Aorta (tissue), 5 donors: Measurements from ENCODE around the gene MINDY4. TPM values are rescaled to one million over a fixed set of nuclear protein-coding genes. Genes with fewer than 3 reads are reported as not detected.

Source experiments
- ATAC-seq: fragments of 200-7000 bp; cut with Tn5 transposase; one replicate; pipeline ENCODE4 v1.9.1; 2022; ENCODE audit warnings: moderate library complexity; ENCODE audit not compliant: low FRiP score
- DNase-seq, 2 donors: peaks; one replicate each; pipeline ENCODE4 v3.0.0-alpha.2; 2020
- H3K27ac ChIP-seq, 2 donors: one replicate each; pipeline ENCODE4 v1.5.1; 2013; ENCODE audit warnings: low read length in 2 of 2, mild to moderate bottlenecking in 2 of 2, moderate library complexity in 2 of 2, control low read depth in 1 of 2, inconsistent platforms in 1 of 2, low read depth in 1 of 2
- H3K27me3 ChIP-seq, 2 donors: one replicate each; pipeline ENCODE4 v1.6.1; 2013; ENCODE audit warnings: control low read depth in 1 of 2, low read length in 1 of 2, mild to moderate bottlenecking in 1 of 2, moderate library complexity in 1 of 2; ENCODE audit not compliant: insufficient read depth in 2 of 2, control insufficient read depth in 1 of 2
- H3K36me3 ChIP-seq, 2 donors: one replicate each; pipeline ENCODE4 v1.6.1; 2013; ENCODE audit warnings: control low read depth in 1 of 2, low read length in 1 of 2, mild to moderate bottlenecking in 1 of 2; ENCODE audit not compliant: insufficient read depth in 2 of 2, control insufficient read depth in 1 of 2
- H3K4me1 ChIP-seq, 2 donors: one replicate each; pipeline ENCODE4 v1.6.1; 2013; ENCODE audit warnings: low read length in 2 of 2, control low read depth in 1 of 2, mild to moderate bottlenecking in 1 of 2, moderate library complexity in 1 of 2; ENCODE audit not compliant: insufficient read depth in 2 of 2, control insufficient read depth in 1 of 2
- H3K4me3 ChIP-seq, 2 donors: one replicate each; pipeline ENCODE4 v1.5.1; 2013; ENCODE audit warnings: low read length in 2 of 2, control low read depth in 1 of 2, mild to moderate bottlenecking in 1 of 2
- H3K9me3 ChIP-seq: one replicate; pipeline ENCODE4 v1.6.1; 2013; ENCODE audit warnings: mild to moderate bottlenecking, low read length; ENCODE audit not compliant: control insufficient read depth
- WGBS, 2 donors: extraction: QIAGEN DNeasy Blood & Tissue Kit; methylation state at CpG; one replicate each; pipeline ENCODE4 v1.1.7; 2013; 5-methylcytosine and 5-hydroxymethylcytosine counted together
- intact Hi-C, 2 donors: fragments of 100-400 bp; cut with DNase I; formaldehyde crosslinking; loops; one replicate each; pipeline versions ENCODE4 v1.14.2 to v1.15.0; 2022
- polyA plus RNA-seq, 2 donors: library from polyadenylated mRNA; stranded (reverse); fragments of 200-250 nt; gene quantifications; one replicate each; pipeline ENCODE4 v1.2.3, GENCODE V29; 2013
- total RNA-seq, 2 donors: library from RNA; stranded (reverse); fragmentation: NEBNext Ultra II Directional; extraction: Animal tissue kit (Norgen Biotek cat#: 25700); gene quantifications; one replicate each; pipeline ENCODE4 v1.2.1, GENCODE V29; 2021
- donor health status: healthy with polysubstance abuse.
- donor health status: Bipolar disorder and iron deficiency.
- donor health status: DM: no; HTN: no; CAD: no.
- donor health status: DM: no; HTN: no; CAD: no.
- donor health status: DM: yes; HTN: yes; CAD: no.

Gene MINDY4
- total and polyA plus RNA-seq, 4 donors: 3.1 to 26.1 (median 21.2) TPM

DNA sequence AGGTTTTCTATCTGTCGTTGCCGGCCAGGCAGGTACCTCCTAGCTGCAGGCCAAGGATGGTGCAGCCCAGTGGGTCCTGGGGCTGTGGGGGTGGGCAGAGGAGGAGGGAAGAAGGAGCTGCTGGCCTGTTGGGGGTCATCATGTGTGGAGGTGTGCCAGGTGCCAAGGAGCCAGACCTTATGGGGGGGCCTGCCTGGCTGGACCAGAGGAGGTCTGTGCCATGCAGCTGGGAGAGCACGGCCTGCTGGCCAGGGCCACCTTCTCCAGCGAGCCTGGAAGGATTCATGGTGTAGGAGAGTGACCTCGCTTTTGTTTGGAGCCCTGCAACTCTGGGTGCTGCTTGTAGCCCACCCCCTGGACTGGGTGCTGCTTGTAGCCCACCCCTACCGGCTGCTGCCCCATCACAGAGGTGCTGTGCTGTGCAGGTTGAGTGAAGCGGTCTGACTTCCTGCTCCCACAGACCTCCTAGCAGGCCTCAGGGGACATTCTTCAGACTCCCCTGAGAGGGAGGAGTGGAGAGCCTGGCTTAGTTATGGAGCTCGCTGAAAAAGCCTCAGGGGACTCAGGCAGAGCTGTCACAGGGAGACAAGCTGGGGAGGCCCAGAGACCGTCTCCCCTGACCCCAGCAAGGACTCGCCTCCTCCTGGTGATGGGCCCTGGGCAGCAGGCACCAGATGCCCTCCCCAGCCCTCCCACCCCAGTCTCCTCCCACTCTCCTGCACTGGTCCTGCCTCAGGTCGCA lies 72.7 kb downstream of the MINDY4 start:
- WGBS, 2 donors: 30 to 56% methylated on average over 11 of the region's 11 CpGs
- Histone ChIP-seq H3K4me3 (no peak overlapping the region), H3K27me3 (no peaks in the 10 kb centered on the region), H3K4me1 (peaks cover 0 to 3% of the 10 kb centered on the region in 2 donors), H3K9me3 (no peaks in the 10 kb centered on the region), H3K27ac (peak overlapping the region; percentile 62 to 91), H3K36me3 (no peaks in the 10 kb centered on the region)
- peak; percentile 5 for ATAC-seq
- DNase-seq: peak in 1 of 2 donors; percentile 44
- intact Hi-C loops: no loop called here

DNA sequence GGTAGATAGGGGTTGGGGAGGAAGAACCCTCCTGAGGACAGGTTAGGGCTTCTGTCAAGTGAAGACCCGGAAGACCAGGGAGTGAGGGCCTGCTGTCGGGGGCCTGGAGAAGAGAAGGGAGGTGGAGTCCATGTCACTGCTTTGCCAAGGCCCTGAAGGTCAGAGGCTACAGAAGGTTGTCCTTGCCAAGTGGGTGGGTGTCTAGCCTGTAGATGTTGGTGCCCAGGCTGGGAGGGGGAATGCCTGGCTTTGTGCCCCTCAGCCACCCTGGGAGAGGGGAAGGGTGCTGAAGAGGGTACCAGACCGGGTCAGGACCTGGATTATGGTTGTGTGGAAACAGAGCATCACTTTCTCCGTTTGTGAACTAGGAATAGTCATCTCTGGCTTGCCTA lies 73.3 kb downstream of the MINDY4 start:
- WGBS, 2 donors: 72 to 73% methylated on average over 4 of the region's 4 CpGs
- H3K27ac ChIP-seq: peak overlapping the region; percentile 49 to 91
- ATAC-seq (no peak), DNase-seq (peak in 1 of 2 donors; percentile 37)
- no peaks in the 10 kb centered on the region for H3K27me3 ChIP-seq
- no peak overlapping the region for H3K4me3 ChIP-seq
- H3K4me1 ChIP-seq: peaks cover 0 to 3% of the 10 kb centered on the region in 2 donors
- no peaks in the 10 kb centered on the region for H3K9me3 ChIP-seq
- no peaks in the 10 kb centered on the region for H3K36me3 ChIP-seq
- intact Hi-C loops: no loop called here

DNA sequence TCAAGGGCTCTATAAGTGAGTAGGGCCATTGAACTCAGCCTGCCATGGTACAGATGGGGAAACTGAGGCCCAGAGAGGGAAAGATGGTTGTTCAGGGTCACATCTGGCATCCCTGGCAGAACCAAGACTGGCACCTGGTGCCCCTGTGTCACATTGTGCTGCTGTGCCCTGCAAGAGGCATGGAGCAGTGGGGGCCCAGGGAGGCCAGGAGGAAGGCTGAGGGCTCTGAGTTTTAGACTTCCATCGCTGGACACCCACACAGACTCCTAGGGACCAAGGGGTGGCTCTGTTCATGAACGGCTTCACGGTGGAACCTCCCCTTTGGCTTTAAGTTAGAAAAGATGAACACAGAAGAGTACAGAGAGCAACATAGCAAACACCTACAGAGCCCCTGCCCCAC lies 73.7 kb downstream of the MINDY4 start:
- no peaks in the 10 kb centered on the region for H3K36me3 ChIP-seq
- peak overlapping the region; percentile 91 to 95 for H3K27ac ChIP-seq
- intact Hi-C loops: loop anchor here in 1 of 2 donors (1.0 kb wide), 1 partner anchor 41 kb away; no protein-coding TSS in a partner anchor
- DNase-seq (peak in 1 of 2 donors; percentile 24), ATAC-seq (no peak)
- WGBS, 2 donors: 83 to 89% methylated on average over 3 of the region's 3 CpGs
- H3K9me3 ChIP-seq: no peaks in the 10 kb centered on the region
- no peak overlapping the region for H3K4me3 ChIP-seq
- peaks cover 0 to 3% of the 10 kb centered on the region in 2 donors for H3K4me1 ChIP-seq
- H3K27me3 ChIP-seq: no peaks in the 10 kb centered on the region

DNA sequence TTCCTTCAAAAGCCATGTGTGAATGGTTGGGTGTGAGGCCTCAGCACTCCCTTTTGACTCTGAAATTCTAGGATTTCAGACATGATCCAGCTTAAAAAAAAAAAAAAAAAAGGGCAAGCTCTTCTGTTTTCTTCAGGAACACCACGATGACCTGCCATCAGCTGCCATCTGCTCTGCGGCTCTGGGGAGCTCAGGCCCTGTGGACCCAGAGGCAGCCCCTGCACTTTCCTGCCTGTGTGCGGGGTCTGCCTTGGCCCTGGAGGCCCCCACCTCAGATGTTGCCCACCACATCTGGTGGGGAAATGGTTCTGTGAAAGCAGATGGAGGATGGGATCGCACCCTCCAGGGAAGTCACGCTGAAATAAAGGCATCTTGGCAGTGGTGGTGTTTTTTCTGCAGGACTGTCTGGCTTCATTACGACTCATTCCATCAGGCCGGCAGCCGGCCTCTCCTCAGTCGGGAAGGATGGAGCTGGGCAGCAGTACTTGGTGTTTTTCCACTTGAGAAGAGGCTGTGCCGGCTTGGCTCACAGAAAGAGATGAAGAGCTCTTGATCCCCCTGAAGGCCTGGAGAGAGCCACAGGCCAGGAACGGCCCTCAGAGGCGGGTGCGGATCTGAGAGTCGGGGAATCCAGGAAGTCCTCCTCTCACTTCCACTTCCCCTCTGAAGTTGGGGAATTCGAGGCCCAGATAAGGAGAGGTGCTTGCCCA lies 74.4 kb downstream of the MINDY4 start:
- ATAC-seq (peak; percentile 65), DNase-seq (peak in 1 of 2 donors; percentile 79)
- peak overlapping the region; percentile 91 to 95 for H3K27ac ChIP-seq
- intact Hi-C loops: loop anchor here in 1 of 2 donors (1.0 kb wide), 1 partner anchor 41 kb away; no protein-coding TSS in a partner anchor
- H3K9me3 ChIP-seq: no peaks in the 10 kb centered on the region
- H3K27me3 ChIP-seq: no peaks in the 10 kb centered on the region
- H3K36me3 ChIP-seq: no peaks in the 10 kb centered on the region
- H3K4me3 ChIP-seq: no peak overlapping the region
- 13 to 17% methylated on average over 15 of the region's 15 CpGs for WGBS, 2 donors
- H3K4me1 ChIP-seq: peaks cover 0 to 3% of the 10 kb centered on the region in 2 donors

DNA sequence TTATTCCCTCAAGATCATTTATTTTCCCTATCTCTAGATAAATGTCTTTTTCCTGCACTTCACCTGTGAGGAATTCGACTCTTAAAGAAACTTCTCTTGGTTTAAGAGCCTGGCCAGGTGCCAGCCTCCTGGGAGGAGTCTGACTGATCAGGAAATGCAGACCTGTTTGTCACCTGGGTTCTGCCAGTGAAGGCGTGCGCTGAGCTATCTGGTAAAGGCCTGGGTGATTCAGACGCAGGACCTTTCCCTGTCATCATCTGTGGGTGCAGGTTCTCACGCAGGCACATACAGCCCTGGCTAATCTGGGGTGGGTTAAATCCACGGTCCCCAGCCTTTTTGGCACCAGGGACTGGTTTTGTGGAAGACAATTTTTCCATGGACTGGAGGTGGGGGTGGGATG lies 75.2 kb downstream of the MINDY4 start:
- no peaks in the 10 kb centered on the region for H3K36me3 ChIP-seq
- ATAC-seq: no peak
- H3K27ac ChIP-seq: peak overlapping the region; percentile 91 to 95
- 85% methylated on average over 6 of the region's 6 CpGs for WGBS, 2 donors
- H3K9me3 ChIP-seq: no peaks in the 10 kb centered on the region
- H3K4me3 ChIP-seq: no peak overlapping the region
- peak in 1 of 2 donors; percentile 31 for DNase-seq
- intact Hi-C loops: no loop called here
- H3K27me3 ChIP-seq: no peaks in the 10 kb centered on the region
- H3K4me1 ChIP-seq: peaks cover 0 to 3% of the 10 kb centered on the region in 2 donors

DNA sequence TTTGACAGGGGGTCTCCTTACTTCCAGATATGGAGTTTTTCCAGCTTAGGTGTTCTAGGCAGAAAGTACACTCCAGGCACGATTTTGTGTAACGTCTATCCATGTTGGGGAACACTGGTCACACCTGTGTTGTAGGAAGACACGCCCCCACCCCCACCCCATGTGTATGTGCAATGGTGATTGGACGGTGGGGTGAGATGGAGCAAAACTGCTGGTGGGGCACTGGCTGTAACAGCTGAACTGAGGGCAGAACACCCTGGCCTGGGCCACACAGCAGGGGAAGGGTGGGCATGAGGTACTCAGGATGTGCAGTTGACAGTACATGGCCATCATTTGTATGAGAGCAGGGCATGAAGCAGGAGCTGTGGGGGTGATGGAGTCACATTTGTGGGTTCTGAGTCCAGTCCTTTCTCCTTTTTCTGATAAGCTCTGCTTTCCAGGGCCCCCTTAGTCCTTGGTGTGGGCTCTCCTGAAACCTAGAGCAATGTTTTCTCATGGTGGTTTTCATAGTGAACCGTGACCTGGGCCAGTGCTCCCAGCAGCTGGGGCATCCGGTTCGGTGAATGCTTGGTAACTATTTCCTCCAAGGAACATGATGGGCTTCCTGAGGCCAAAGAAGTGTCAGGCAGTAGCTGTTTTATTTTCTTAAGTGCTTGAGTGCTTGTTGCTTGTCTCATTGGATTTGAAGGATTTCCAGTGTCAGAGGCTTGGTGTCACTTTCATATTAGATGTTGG lies 77.1 kb downstream of the MINDY4 start:
- ATAC-seq (no peak), DNase-seq (peak in 1 of 2 donors; percentile 23)
- WGBS, 2 donors: 74% methylated on average over 7 of the region's 7 CpGs
- Histone ChIP-seq H3K36me3 (no peaks in the 10 kb centered on the region), H3K9me3 (no peaks in the 10 kb centered on the region), H3K27ac (no peak overlapping the region), H3K4me1 (peaks cover 0 to 3% of the 10 kb centered on the region in 2 donors), H3K4me3 (no peak overlapping the region), H3K27me3 (no peaks in the 10 kb centered on the region)
- intact Hi-C loops: no loop called here

DNA sequence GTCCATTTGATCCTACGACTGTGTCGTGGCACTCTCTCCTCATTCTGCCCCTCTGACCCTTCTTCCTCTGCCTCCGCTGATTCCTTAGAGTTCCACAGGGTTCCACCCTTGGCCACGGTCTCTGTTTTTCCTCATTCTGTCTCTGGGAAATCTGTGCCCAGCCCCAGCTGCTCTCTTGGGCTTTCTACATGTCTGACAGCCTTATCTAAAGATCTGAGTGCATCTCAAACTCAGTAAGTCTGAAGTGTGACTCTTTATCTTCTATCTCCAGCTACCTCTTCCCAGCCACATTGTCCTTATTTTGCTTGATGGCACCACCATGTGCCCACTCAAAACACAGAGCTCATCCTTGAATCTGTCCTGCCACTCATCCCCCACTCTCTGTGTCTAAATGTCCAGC lies 78.3 kb downstream of the MINDY4 start:
- no peak overlapping the region for H3K4me3 ChIP-seq
- intact Hi-C loops: no loop called here
- DNase-seq (no peak), ATAC-seq (no peak)
- no peaks in the 10 kb centered on the region for H3K9me3 ChIP-seq
- H3K4me1 ChIP-seq: no peaks in the 10 kb centered on the region
- 46 to 69% methylated on average over 4 of the region's 4 CpGs for WGBS, 2 donors
- no peaks in the 10 kb centered on the region for H3K36me3 ChIP-seq
- H3K27ac ChIP-seq: no peak overlapping the region
- H3K27me3 ChIP-seq: no peaks in the 10 kb centered on the region

DNA sequence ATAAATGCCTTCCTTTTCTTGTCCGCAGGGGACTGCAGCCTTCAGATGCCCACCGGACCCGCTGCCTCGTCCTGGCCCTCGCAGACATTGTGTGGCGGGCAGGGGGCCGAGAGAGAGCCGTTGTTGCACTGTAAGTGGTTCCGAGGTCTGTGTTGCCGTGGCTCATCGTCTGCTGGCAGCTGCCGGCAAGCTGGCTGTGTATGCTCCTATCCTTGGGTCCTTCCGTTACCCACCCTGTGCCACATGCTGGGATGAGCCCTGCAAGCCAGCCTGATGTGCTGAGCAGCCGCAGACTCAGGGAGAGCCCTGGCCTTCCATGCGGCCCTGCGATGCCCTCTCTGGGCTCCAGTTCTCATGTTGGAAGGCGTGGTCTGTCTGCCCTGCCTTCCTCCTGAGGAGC lies 79.2 kb downstream of the MINDY4 start:
- Histone ChIP-seq H3K4me3 (no peak overlapping the region), H3K4me1 (no peaks in the 10 kb centered on the region), H3K9me3 (no peaks in the 10 kb centered on the region), H3K27ac (peak overlapping the region in 1 of 2 donors; percentile 8), H3K27me3 (no peaks in the 10 kb centered on the region), H3K36me3 (no peaks in the 10 kb centered on the region)
- WGBS, 2 donors: 90 to 92% methylated on average over 17 of the region's 17 CpGs
- intact Hi-C loops: loop anchor here (5.0 kb wide), 4 partner anchors 33 to 88 kb away; partner anchors contain the start of gene AQP1 (in 1 of the 2)
- no peak for ATAC-seq
- peak in 1 of 2 donors; percentile 34 for DNase-seq
